ENCODE results near the gene SH2D1B. TPM values are rescaled to one million over a fixed set of nuclear protein-coding genes. Genes with fewer than 3 reads are reported as not detected.

The SH2D1B gene
- total and polyA plus RNA-seq, 2 experiments from 2014 or later, result not detected

GRCh38 chr1:162366671-162367070, 45.3 kb downstream of the SH2D1B start:
- H3K4me3 Mint-ChIP-seq, result no peak overlapping the region
- peaks cover 20% of the 10 kb centered on the region; the same call in 2 of the 3 replicates for H3K36me3 Mint-ChIP-seq (ENCODE audit: low read depth)
- no peaks in the 10 kb centered on the region for H3K27me3 ChIP-seq (ENCODE audit: insufficient read depth)
- H4K20me1 ChIP-seq (replicated peaks; ENCODE audit: insufficient read depth), result no peaks in the 10 kb centered on the region
- H3K27me3 Mint-ChIP-seq (ENCODE audit: insufficient read depth, low read depth, poor library complexity), result peaks cover 14% of the 10 kb centered on the region
- H3F3A ChIP-seq (replicated peaks; ENCODE audit: low read depth), result no peaks in the 10 kb centered on the region
- no peaks in the 10 kb centered on the region for H3K9me3 Mint-ChIP-seq
- no peak overlapping the region for H3K4me3 ChIP-seq
- TF ChIP-seq ZNF331 (CRISPR knock-in tag; IDR thresholded peaks at IDR 0.05; ENCODE audit: low read depth) (no peak), STAT1 (IDR thresholded peaks at IDR 0.05; ENCODE audit: unreplicated experiment) (no peak), ZNF114 (CRISPR knock-in tag; IDR thresholded peaks at IDR 0.05) (no peak), CTCF (conservative IDR thresholded peaks at IDR 0.05; ENCODE audit: low read depth in 2 of 2) (no peak), EZH2 (IDR thresholded peaks at IDR 0.05; ENCODE audit: low read depth, unreplicated experiment) (no peak), REST (IDR thresholded peaks at IDR 0.05; ENCODE audit: unreplicated experiment) (no peak), CREB1 (CRISPR knock-in tag; IDR thresholded peaks at IDR 0.05; ENCODE audit: low read depth) (no peak), ETS1 (IDR thresholded peaks at IDR 0.05) (no peak), POLR2AphosphoS5 (IDR thresholded peaks at IDR 0.05; ENCODE audit: low read depth) (no peak), JUNB (IDR thresholded peaks at IDR 0.05; ENCODE audit: unreplicated experiment) (no peak), EZH2phosphoT487 (IDR thresholded peaks at IDR 0.05; ENCODE audit: unreplicated experiment) (no peak), ZNF462 (CRISPR knock-in tag; IDR thresholded peaks at IDR 0.05) (no peak), NANOG (IDR thresholded peaks at IDR 0.05; ENCODE audit: borderline replicate concordance) (no peak)
- H2AFZ ChIP-seq, result no peak overlapping the region
- H3K27ac ChIP-seq (ENCODE audit: low read depth), result no peak overlapping the region
- H3K4me1 Mint-ChIP-seq, result peaks cover 6% of the 10 kb centered on the region
- ATAC-seq, result peak; percentile 76
- no peaks in the 10 kb centered on the region for H3K4me1 ChIP-seq (ENCODE audit: insufficient read depth)
- H3K79me2 ChIP-seq (replicated peaks; ENCODE audit: insufficient read depth), result no peaks in the 10 kb centered on the region
- H3K27ac Mint-ChIP-seq, result no peak overlapping the region
- H3K9me2 ChIP-seq (ENCODE audit: insufficient read depth), result no peaks in the 10 kb centered on the region
- no peak for DNase-seq (ENCODE audit: low spot score)
- no peaks in the 10 kb centered on the region for H3K36me3 ChIP-seq (ENCODE audit: insufficient read depth)
- no peak overlapping the region for H3K4me2 ChIP-seq
